Measurements from ENCODE around the gene MT1H. TPM values are rescaled to one million over a fixed set of nuclear protein-coding genes. Genes with fewer than 3 reads are reported as not detected.

The MT1H gene
- total RNA-seq, 1 experiment from 2014 or later = not detected

DNA sequence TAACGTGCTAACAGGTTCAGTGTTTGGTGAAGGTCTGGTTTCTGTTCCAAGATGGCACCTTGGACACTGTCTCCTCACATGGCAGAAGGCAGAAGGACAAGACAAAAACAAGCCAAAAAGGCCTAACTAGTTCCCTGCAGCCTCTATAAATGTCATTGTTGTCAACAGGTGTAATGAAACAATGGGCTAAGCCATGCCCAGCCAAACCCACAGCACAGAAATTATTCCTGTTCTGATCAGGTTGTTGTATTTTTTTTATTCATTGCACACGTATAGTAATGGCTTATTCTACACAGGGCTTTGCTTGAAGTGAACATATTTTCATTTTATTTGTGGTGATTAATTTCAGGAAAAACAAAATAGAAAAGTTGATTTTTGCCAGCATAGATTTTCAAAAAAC is 44.2 kb downstream of the MT1H start (continued):
- TF ChIP-seq, protein P1, sequence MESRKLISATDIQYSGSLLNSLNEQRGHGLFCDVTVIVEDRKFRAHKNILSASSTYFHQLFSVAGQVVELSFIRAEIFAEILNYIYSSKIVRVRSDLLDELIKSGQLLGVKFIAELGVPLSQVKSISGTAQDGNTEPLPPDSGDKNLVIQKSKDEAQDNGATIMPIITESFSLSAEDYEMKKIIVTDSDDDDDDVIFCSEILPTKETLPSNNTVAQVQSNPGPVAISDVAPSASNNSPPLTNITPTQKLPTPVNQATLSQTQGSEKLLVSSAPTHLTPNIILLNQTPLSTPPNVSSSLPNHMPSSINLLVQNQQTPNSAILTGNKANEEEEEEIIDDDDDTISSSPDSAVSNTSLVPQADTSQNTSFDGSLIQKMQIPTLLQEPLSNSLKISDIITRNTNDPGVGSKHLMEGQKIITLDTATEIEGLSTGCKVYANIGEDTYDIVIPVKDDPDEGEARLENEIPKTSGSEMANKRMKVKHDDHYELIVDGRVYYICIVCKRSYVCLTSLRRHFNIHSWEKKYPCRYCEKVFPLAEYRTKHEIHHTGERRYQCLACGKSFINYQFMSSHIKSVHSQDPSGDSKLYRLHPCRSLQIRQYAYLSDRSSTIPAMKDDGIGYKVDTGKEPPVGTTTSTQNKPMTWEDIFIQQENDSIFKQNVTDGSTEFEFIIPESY (IDR thresholded peaks at IDR 0.05; ENCODE audit: extremely low read depth, insufficient replicate concordance, low read length) = no peak
- TF ChIP-seq EZH2 (IDR thresholded peaks at IDR 0.05) (no peak), SP1 (IDR thresholded peaks at IDR 0.05; ENCODE audit: low read depth) (no peak), ZFX (IDR thresholded peaks at IDR 0.05) (no peak), CBX3 (IDR thresholded peaks at IDR 0.05; ENCODE audit: low read depth) (no peak)

DNA sequence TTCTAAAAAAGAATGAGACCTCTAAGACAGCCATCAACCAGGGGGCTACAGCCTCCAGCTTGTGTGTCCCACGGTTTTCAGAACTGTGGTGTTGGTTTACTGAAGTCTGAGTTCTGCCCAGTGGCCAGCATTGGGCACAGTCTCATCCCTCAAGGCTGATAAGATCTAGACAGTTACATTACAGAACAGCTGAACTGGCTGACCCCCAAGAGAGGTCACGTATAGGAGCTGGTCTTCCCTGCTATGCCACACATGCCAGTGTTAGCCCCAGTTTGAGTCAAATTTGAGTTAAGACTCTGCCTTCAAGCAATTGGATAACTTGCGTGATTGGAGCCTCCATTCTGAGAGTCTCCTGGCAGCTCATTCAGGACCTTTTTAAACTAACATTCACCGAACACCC is 45.5 kb downstream of the MT1H start:
- POLR2A ChIA-PET = interaction anchor here (1.3 kb wide), 1 partner anchor 106 kb away, joined by 3 read pairs; no protein-coding TSS in a partner anchor
- RAD21 ChIA-PET (ENCODE audit: low non-redundant PET in 1 of 2, low total read pairs in 2 of 2, uncharacterized antibody in 2 of 2, unreplicated experiment in 2 of 2) = no interaction called here
- DNase-seq (ENCODE audit: low read depth, low spot score) = no peak
- Histone ChIP-seq H3K9ac (ENCODE audit: low read length) (no peak overlapping the region), H3K27ac (ENCODE audit: low read depth, low read length) (no peak overlapping the region), H4K20me1 (ENCODE audit: insufficient read depth) (no peaks in the 10 kb centered on the region), H3K4me3 (replicated peaks in 1 of 2; ENCODE audit: low read depth in 1 of 2, low read length in 2 of 2) (no peak overlapping the region), H2AFZ (ENCODE audit: low read depth, low read length, poor library complexity, severe bottlenecking) (no peak overlapping the region), H3K79me2 (ENCODE audit: insufficient read depth, low read length) (no peaks in the 10 kb centered on the region), H3K9me2 (ENCODE audit: insufficient read depth) (no peaks in the 10 kb centered on the region), H3K4me1 (ENCODE audit: control insufficient read depth in 1 of 2, insufficient read depth in 2 of 2, low read length in 2 of 2) (no peaks in the 10 kb centered on the region), H3K36me3 (ENCODE audit: control insufficient read depth in 1 of 2, insufficient read depth in 2 of 2, low read length in 2 of 2) (no peaks in the 10 kb centered on the region), H3K27me3 (ENCODE audit: insufficient read depth, low read length) (no peaks in the 10 kb centered on the region), H3K9me3 (ENCODE audit: control insufficient read depth in 1 of 2, insufficient read depth in 1 of 2, low read depth in 1 of 2, low read length in 2 of 2) (no peaks in the 10 kb centered on the region), H3K4me2 (ENCODE audit: low read length) (no peak overlapping the region)
- TF ChIP-seq RAD21 (IDR thresholded peaks at IDR 0.05; ENCODE audit: low read depth) = no peak
- TF ChIP-seq SP1 (IDR thresholded peaks at IDR 0.05; ENCODE audit: low read depth) = no peak
- TF ChIP-seq EGR1 (IDR thresholded peaks at IDR 0.05; ENCODE audit: low read depth) = no peak
- TF ChIP-seq CEBPB (IDR thresholded peaks at IDR 0.05; ENCODE audit: low read depth) = no peak
- no peak for TF ChIP-seq JUND (IDR thresholded peaks at IDR 0.05)
- no peak for TF ChIP-seq POLR2AphosphoS5 (IDR thresholded peaks at IDR 0.05; ENCODE audit: low read depth, low read length)
- TF ChIP-seq, protein P2, sequence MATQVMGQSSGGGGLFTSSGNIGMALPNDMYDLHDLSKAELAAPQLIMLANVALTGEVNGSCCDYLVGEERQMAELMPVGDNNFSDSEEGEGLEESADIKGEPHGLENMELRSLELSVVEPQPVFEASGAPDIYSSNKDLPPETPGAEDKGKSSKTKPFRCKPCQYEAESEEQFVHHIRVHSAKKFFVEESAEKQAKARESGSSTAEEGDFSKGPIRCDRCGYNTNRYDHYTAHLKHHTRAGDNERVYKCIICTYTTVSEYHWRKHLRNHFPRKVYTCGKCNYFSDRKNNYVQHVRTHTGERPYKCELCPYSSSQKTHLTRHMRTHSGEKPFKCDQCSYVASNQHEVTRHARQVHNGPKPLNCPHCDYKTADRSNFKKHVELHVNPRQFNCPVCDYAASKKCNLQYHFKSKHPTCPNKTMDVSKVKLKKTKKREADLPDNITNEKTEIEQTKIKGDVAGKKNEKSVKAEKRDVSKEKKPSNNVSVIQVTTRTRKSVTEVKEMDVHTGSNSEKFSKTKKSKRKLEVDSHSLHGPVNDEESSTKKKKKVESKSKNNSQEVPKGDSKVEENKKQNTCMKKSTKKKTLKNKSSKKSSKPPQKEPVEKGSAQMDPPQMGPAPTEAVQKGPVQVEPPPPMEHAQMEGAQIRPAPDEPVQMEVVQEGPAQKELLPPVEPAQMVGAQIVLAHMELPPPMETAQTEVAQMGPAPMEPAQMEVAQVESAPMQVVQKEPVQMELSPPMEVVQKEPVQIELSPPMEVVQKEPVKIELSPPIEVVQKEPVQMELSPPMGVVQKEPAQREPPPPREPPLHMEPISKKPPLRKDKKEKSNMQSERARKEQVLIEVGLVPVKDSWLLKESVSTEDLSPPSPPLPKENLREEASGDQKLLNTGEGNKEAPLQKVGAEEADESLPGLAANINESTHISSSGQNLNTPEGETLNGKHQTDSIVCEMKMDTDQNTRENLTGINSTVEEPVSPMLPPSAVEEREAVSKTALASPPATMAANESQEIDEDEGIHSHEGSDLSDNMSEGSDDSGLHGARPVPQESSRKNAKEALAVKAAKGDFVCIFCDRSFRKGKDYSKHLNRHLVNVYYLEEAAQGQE (IDR thresholded peaks at IDR 0.05; ENCODE audit: low read depth) = no peak
- TF ChIP-seq CBX3 (IDR thresholded peaks at IDR 0.05; ENCODE audit: low read depth) = no peak
- TF ChIP-seq EZH2 (IDR thresholded peaks at IDR 0.05) = no peak
- no peak for TF ChIP-seq EZH2phosphoT487 (IDR thresholded peaks at IDR 0.05; ENCODE audit: borderline replicate concordance)
- no peak for TF ChIP-seq TCF7L2 (IDR thresholded peaks at IDR 0.05; ENCODE audit: borderline replicate concordance, extremely low read depth, insufficient read depth, insufficient read length)
- BruUV-seq (replicated peaks) = no TSS peak
- ATAC-seq = no peak
- intact Hi-C loops (cut with micrococcal nuclease) = no loop called here
- CTCF ChIA-PET = no interaction called here

Measured in HCT116 (cell line).